ENCODE measurements around the gene CHRNA3. TPM values are rescaled to one million over a fixed set of nuclear protein-coding genes. Genes with fewer than 3 reads are reported as not detected.

The CHRNA3 gene
- total RNA-seq, 1 experiment from 2014 or later = not detected

- H3K9me3 ChIP-seq (ENCODE audit: low read length) = no peaks in the 10 kb centered on the region
- H3K27ac ChIP-seq (ENCODE audit: low read length) = no peak overlapping the region
- no peak overlapping the region for H3K4me3 ChIP-seq (ENCODE audit: low read length)
- no peaks in the 10 kb centered on the region for H4K20me1 ChIP-seq (ENCODE audit: insufficient read depth, low read depth, low read length)
- H2AFZ ChIP-seq (ENCODE audit: low read length) = no peak overlapping the region
- no peak overlapping the region for H3K4me2 ChIP-seq (ENCODE audit: low read depth, low read length, poor library complexity, severe bottlenecking)
- H3K27me3 ChIP-seq (ENCODE audit: low read length) = no peaks in the 10 kb centered on the region
- H3K4me1 ChIP-seq (ENCODE audit: low read length) = peaks cover 4% of the 10 kb centered on the region
- no peak overlapping the region for H3K9ac ChIP-seq (ENCODE audit: low read length)
- no peaks in the 10 kb centered on the region for H3K36me3 ChIP-seq (ENCODE audit: insufficient read depth, low read length)
- H3K9me2 ChIP-seq (replicated peaks; ENCODE audit: insufficient read depth, low read length) = no peaks in the 10 kb centered on the region
- H3K79me2 ChIP-seq (ENCODE audit: low read length) = no peaks in the 10 kb centered on the region
- DNase-seq = no peak
Observed at GRCh38 chr15:78658823-78659222, 38.0 kb upstream of the CHRNA3 start.

GRCh38 chr15:78654272-78654671 is 33.5 kb upstream of the CHRNA3 start:
- Histone ChIP-seq H3K27ac (ENCODE audit: low read length) (no peak overlapping the region), H3K27me3 (ENCODE audit: low read length) (no peaks in the 10 kb centered on the region), H4K20me1 (ENCODE audit: insufficient read depth, low read depth, low read length) (no peaks in the 10 kb centered on the region), H3K4me1 (ENCODE audit: low read length) (no peaks in the 10 kb centered on the region), H3K4me2 (ENCODE audit: low read depth, low read length, poor library complexity, severe bottlenecking) (no peak overlapping the region), H2AFZ (ENCODE audit: low read length) (no peak overlapping the region), H3K79me2 (ENCODE audit: low read length) (no peaks in the 10 kb centered on the region), H3K4me3 (ENCODE audit: low read length) (no peak overlapping the region), H3K36me3 (ENCODE audit: insufficient read depth, low read length) (no peaks in the 10 kb centered on the region), H3K9me3 (ENCODE audit: low read length) (no peaks in the 10 kb centered on the region), H3K9ac (ENCODE audit: low read length) (no peak overlapping the region), H3K9me2 (replicated peaks; ENCODE audit: insufficient read depth, low read length) (no peaks in the 10 kb centered on the region)
- DNase-seq = no peak

- no peak overlapping the region for H3K9ac ChIP-seq (ENCODE audit: low read length)
- no peaks in the 10 kb centered on the region for H3K36me3 ChIP-seq (ENCODE audit: insufficient read depth, low read length)
- H3K4me2 ChIP-seq (ENCODE audit: low read depth, low read length, poor library complexity, severe bottlenecking) = no peak overlapping the region
- H3K27me3 ChIP-seq (ENCODE audit: low read length) = no peaks in the 10 kb centered on the region
- H3K9me2 ChIP-seq (replicated peaks; ENCODE audit: insufficient read depth, low read length) = no peaks in the 10 kb centered on the region
- H3K4me3 ChIP-seq (ENCODE audit: low read length) = no peak overlapping the region
- H3K27ac ChIP-seq (ENCODE audit: low read length) = no peak overlapping the region
- H2AFZ ChIP-seq (ENCODE audit: low read length) = no peak overlapping the region
- H3K4me1 ChIP-seq (ENCODE audit: low read length) = no peaks in the 10 kb centered on the region
- H3K9me3 ChIP-seq (ENCODE audit: low read length) = no peaks in the 10 kb centered on the region
- no peak for DNase-seq
- H4K20me1 ChIP-seq (ENCODE audit: insufficient read depth, low read depth, low read length) = no peaks in the 10 kb centered on the region
- no peaks in the 10 kb centered on the region for H3K79me2 ChIP-seq (ENCODE audit: low read length)
Observed at GRCh38 chr15:78651930-78652615, 31.3 kb upstream of the CHRNA3 start.

GRCh38 chr15:78651007-78651406 is 30.2 kb upstream of the CHRNA3 start:
- H3K27ac ChIP-seq (ENCODE audit: low read length) = no peak overlapping the region
- H3K79me2 ChIP-seq (ENCODE audit: low read length) = no peaks in the 10 kb centered on the region
- H4K20me1 ChIP-seq (ENCODE audit: insufficient read depth, low read depth, low read length) = no peaks in the 10 kb centered on the region
- DNase-seq = no peak
- H3K4me3 ChIP-seq (ENCODE audit: low read length) = no peak overlapping the region
- no peak overlapping the region for H3K9ac ChIP-seq (ENCODE audit: low read length)
- no peaks in the 10 kb centered on the region for H3K36me3 ChIP-seq (ENCODE audit: insufficient read depth, low read length)
- no peaks in the 10 kb centered on the region for H3K9me2 ChIP-seq (replicated peaks; ENCODE audit: insufficient read depth, low read length)
- H3K27me3 ChIP-seq (ENCODE audit: low read length) = no peaks in the 10 kb centered on the region
- no peak overlapping the region for H2AFZ ChIP-seq (ENCODE audit: low read length)
- H3K4me1 ChIP-seq (ENCODE audit: low read length) = no peaks in the 10 kb centered on the region
- no peak overlapping the region for H3K4me2 ChIP-seq (ENCODE audit: low read depth, low read length, poor library complexity, severe bottlenecking)
- no peaks in the 10 kb centered on the region for H3K9me3 ChIP-seq (ENCODE audit: low read length)

GRCh38 chr15:78650022-78650421 is 29.2 kb upstream of the CHRNA3 start:
- no peak overlapping the region for H3K4me3 ChIP-seq (ENCODE audit: low read length)
- no peaks in the 10 kb centered on the region for H3K79me2 ChIP-seq (ENCODE audit: low read length)
- H3K4me1 ChIP-seq (ENCODE audit: low read length) = no peaks in the 10 kb centered on the region
- H3K36me3 ChIP-seq (ENCODE audit: insufficient read depth, low read length) = no peaks in the 10 kb centered on the region
- no peaks in the 10 kb centered on the region for H4K20me1 ChIP-seq (ENCODE audit: insufficient read depth, low read depth, low read length)
- no peak overlapping the region for H2AFZ ChIP-seq (ENCODE audit: low read length)
- DNase-seq = no peak
- H3K27ac ChIP-seq (ENCODE audit: low read length) = no peak overlapping the region
- H3K9ac ChIP-seq (ENCODE audit: low read length) = no peak overlapping the region
- no peak overlapping the region for H3K4me2 ChIP-seq (ENCODE audit: low read depth, low read length, poor library complexity, severe bottlenecking)
- no peaks in the 10 kb centered on the region for H3K9me2 ChIP-seq (replicated peaks; ENCODE audit: insufficient read depth, low read length)
- no peaks in the 10 kb centered on the region for H3K27me3 ChIP-seq (ENCODE audit: low read length)
- no peaks in the 10 kb centered on the region for H3K9me3 ChIP-seq (ENCODE audit: low read length)

GRCh38 chr15:78645009-78645408 is 24.2 kb upstream of the CHRNA3 start:
- H3K9ac ChIP-seq (ENCODE audit: low read length) = no peak overlapping the region
- no peak overlapping the region for H3K4me2 ChIP-seq (ENCODE audit: low read depth, low read length, poor library complexity, severe bottlenecking)
- no peak overlapping the region for H2AFZ ChIP-seq (ENCODE audit: low read length)
- DNase-seq = no peak
- no peak overlapping the region for H3K4me3 ChIP-seq (ENCODE audit: low read length)
- H3K4me1 ChIP-seq (ENCODE audit: low read length) = no peaks in the 10 kb centered on the region
- H3K79me2 ChIP-seq (ENCODE audit: low read length) = no peaks in the 10 kb centered on the region
- H4K20me1 ChIP-seq (ENCODE audit: insufficient read depth, low read depth, low read length) = no peaks in the 10 kb centered on the region
- no peak overlapping the region for H3K27ac ChIP-seq (ENCODE audit: low read length)
- no peaks in the 10 kb centered on the region for H3K9me2 ChIP-seq (replicated peaks; ENCODE audit: insufficient read depth, low read length)
- no peaks in the 10 kb centered on the region for H3K9me3 ChIP-seq (ENCODE audit: low read length)
- no peaks in the 10 kb centered on the region for H3K27me3 ChIP-seq (ENCODE audit: low read length)
- no peaks in the 10 kb centered on the region for H3K36me3 ChIP-seq (ENCODE audit: insufficient read depth, low read length)

- no peak overlapping the region for H2AFZ ChIP-seq (ENCODE audit: low read length)
- DNase-seq = no peak
- no peaks in the 10 kb centered on the region for H4K20me1 ChIP-seq (ENCODE audit: insufficient read depth, low read depth, low read length)
- no peaks in the 10 kb centered on the region for H3K4me1 ChIP-seq (ENCODE audit: low read length)
- H3K9ac ChIP-seq (ENCODE audit: low read length) = no peak overlapping the region
- no peaks in the 10 kb centered on the region for H3K9me3 ChIP-seq (ENCODE audit: low read length)
- no peaks in the 10 kb centered on the region for H3K36me3 ChIP-seq (ENCODE audit: insufficient read depth, low read length)
- H3K79me2 ChIP-seq (ENCODE audit: low read length) = no peaks in the 10 kb centered on the region
- H3K9me2 ChIP-seq (replicated peaks; ENCODE audit: insufficient read depth, low read length) = no peaks in the 10 kb centered on the region
- H3K27me3 ChIP-seq (ENCODE audit: low read length) = no peaks in the 10 kb centered on the region
- H3K27ac ChIP-seq (ENCODE audit: low read length) = no peak overlapping the region
- H3K4me2 ChIP-seq (ENCODE audit: low read depth, low read length, poor library complexity, severe bottlenecking) = no peak overlapping the region
- H3K4me3 ChIP-seq (ENCODE audit: low read length) = no peak overlapping the region
Observed at GRCh38 chr15:78642331-78642730, 21.5 kb upstream of the CHRNA3 start.

GRCh38 chr15:78641749-78642275 is 21.0 kb upstream of the CHRNA3 start:
- no peak overlapping the region for H3K4me2 ChIP-seq (ENCODE audit: low read depth, low read length, poor library complexity, severe bottlenecking)
- no peaks in the 10 kb centered on the region for H3K4me1 ChIP-seq (ENCODE audit: low read length)
- H4K20me1 ChIP-seq (ENCODE audit: insufficient read depth, low read depth, low read length) = no peaks in the 10 kb centered on the region
- no peaks in the 10 kb centered on the region for H3K27me3 ChIP-seq (ENCODE audit: low read length)
- H3K9me3 ChIP-seq (ENCODE audit: low read length) = no peaks in the 10 kb centered on the region
- no peak overlapping the region for H3K9ac ChIP-seq (ENCODE audit: low read length)
- H2AFZ ChIP-seq (ENCODE audit: low read length) = no peak overlapping the region
- no peak overlapping the region for H3K4me3 ChIP-seq (ENCODE audit: low read length)
- no peak overlapping the region for H3K27ac ChIP-seq (ENCODE audit: low read length)
- no peaks in the 10 kb centered on the region for H3K36me3 ChIP-seq (ENCODE audit: insufficient read depth, low read length)
- H3K79me2 ChIP-seq (ENCODE audit: low read length) = no peaks in the 10 kb centered on the region
- no peaks in the 10 kb centered on the region for H3K9me2 ChIP-seq (replicated peaks; ENCODE audit: insufficient read depth, low read length)
- DNase-seq = no peak

Measured in Karpas-422 (cell line).